Mucosa of descending colon (tissue), 3 donors: ENCODE data around the gene EFCAB8. TPM values are rescaled to one million over a fixed set of nuclear protein-coding genes. Genes with fewer than 3 reads are reported as not detected.

Source experiments
- ATAC-seq: fragments of 200-7000 bp; cut with Tn5 transposase; one replicate; pipeline ENCODE4 v1.9.1; 2020; ENCODE audit warnings: mild to moderate bottlenecking, moderate library complexity
- DNase-seq, 3 donors: peaks; one replicate each; pipeline ENCODE4 v3.0.0-alpha.2; 2020
- H3K36me3 ChIP-seq: fragments of 200-600 bp; one replicate; pipeline ENCODE4 v1.8.0; 2021; ENCODE audit warnings: low read depth, mild to moderate bottlenecking
- H3K4me1 ChIP-seq: fragments of 200-600 bp; one replicate; pipeline ENCODE4 v1.8.0; 2021; ENCODE audit warnings: low read depth, mild to moderate bottlenecking
- H3K4me3 ChIP-seq: fragments of 200-600 bp; one replicate; pipeline ENCODE4 v1.8.0; 2021; ENCODE audit warnings: mild to moderate bottlenecking
- H3K9me3 ChIP-seq: fragments of 200-600 bp; one replicate; pipeline ENCODE4 v1.8.0; 2021; ENCODE audit warnings: mild to moderate bottlenecking
- CTCF ChIP-seq: fragments of 200-600 bp; IDR thresholded peaks from one replicate; pipeline ENCODE4 v1.8.0; 2022; ENCODE audit warnings: antibody characterized with exemption, mild to moderate bottlenecking
- intact Hi-C, 2 donors: fragments of 100-400 bp; cut with DNase I in 1 of 2; cut with micrococcal nuclease in 1 of 2; formaldehyde crosslinking; loops; one replicate each; pipeline versions ENCODE4 v1.11.0 to v1.11.1; 2022; cut with DNase I, micrococcal nuclease
- long read RNA-seq, 2 donors: library from polyadenylated mRNA; unstranded; transcript quantifications; one replicate each; pipeline ENCODE4 v2.0.0, GENCODE V29; 2019 to 2021
- total RNA-seq, 3 donors: library from RNA; stranded (reverse); fragmentation: NEBNext Ultra II Directional in 2 of 3; extraction: Animal tissue kit (Norgen Biotek cat#: 25700) in 2 of 3; gene quantifications; one replicate each; pipeline versions ENCODE4 v1.2.1 to v1.2.4, GENCODE V29; 2021 to 2023
- donor health status: DM: no; HTN: no; CAD: no; lungs with moderate emphysema.
- donor health status: DM: no; HTN: no; CAD: no.
- donor health status: DM: no; HTN: yes; CAD: no.

The EFCAB8 gene
- under 1 TPM in 2 of 3 donors, not detected in 1; 0.17 to 0.66 TPM for total RNA-seq
- long read RNA-seq, donor 1: 0 reads
- long read RNA-seq, donor 2: 0 reads

- DNase-seq (no peak), ATAC-seq (no peak)
- no peak within 1 kb of the TSS for H3K4me3 ChIP-seq
- H3K9me3 ChIP-seq: no peaks in the 10 kb centered on the region
- H3K4me1 ChIP-seq: no peaks in the 10 kb centered on the region
- intact Hi-C loops: no loop called here
- no peaks in the 10 kb centered on the region for H3K36me3 ChIP-seq
- TF ChIP-seq CTCF: no peak
Measured at GRCh38 chr20:32858701-32859372, at the start of gene EFCAB8. Gene EFCAB8 (plus strand): TSS chr20:32858923. CDS start chr20:32863793, 4,870 bp downstream.

GRCh38 chr20:32809907-32810306 is 48.8 kb upstream of the EFCAB8 start:
- no peak for ATAC-seq
- DNase-seq: no peak
- Histone ChIP-seq H3K4me3 (no peak overlapping the region), H3K4me1 (no peaks in the 10 kb centered on the region), H3K36me3 (no peaks in the 10 kb centered on the region), H3K9me3 (no peaks in the 10 kb centered on the region)
- intact Hi-C loops: no loop called here
- no peak for TF ChIP-seq CTCF

- Histone ChIP-seq H3K4me3 (no peak overlapping the region), H3K36me3 (no peaks in the 10 kb centered on the region), H3K9me3 (no peaks in the 10 kb centered on the region), H3K4me1 (no peaks in the 10 kb centered on the region)
- intact Hi-C loops: no loop called here
- DNase-seq (no peak), ATAC-seq (no peak)
- no peak for TF ChIP-seq CTCF
Measured at GRCh38 chr20:32810941-32811340, 47.8 kb upstream of the EFCAB8 start.

- no peaks in the 10 kb centered on the region for H3K36me3 ChIP-seq
- ATAC-seq (no peak), DNase-seq (no peak)
- no peaks in the 10 kb centered on the region for H3K9me3 ChIP-seq
- TF ChIP-seq CTCF: no peak
- H3K4me1 ChIP-seq: no peaks in the 10 kb centered on the region
- intact Hi-C loops: no loop called here
- H3K4me3 ChIP-seq: no peak overlapping the region
Measured at GRCh38 chr20:32811886-32812285, 46.8 kb upstream of the EFCAB8 start.

- no peak for TF ChIP-seq CTCF
- peaks cover 15% of the 10 kb centered on the region for H3K4me1 ChIP-seq
- peak in 2 of 3 donors; percentile 78 to 90 for DNase-seq
- intact Hi-C loops: no loop called here
- no peaks in the 10 kb centered on the region for H3K9me3 ChIP-seq
- ATAC-seq: peak; percentile 94
- peak overlapping the region; percentile 62 for H3K4me3 ChIP-seq
- no peaks in the 10 kb centered on the region for H3K36me3 ChIP-seq
Measured at GRCh38 chr20:32819992-32820697, 38.6 kb upstream of the EFCAB8 start.
